HG03103 (cell line): ENCODE results near the gene SORCS1.

Experiments used
- ATAC-seq: cut with Tn5 transposase; IDR thresholded peaks from one replicate; pipeline ENCODE4 v1.9.1; 2021; ENCODE audit warnings: low read depth; ENCODE audit not compliant: unreplicated experiment

Gene SORCS1

DNA sequence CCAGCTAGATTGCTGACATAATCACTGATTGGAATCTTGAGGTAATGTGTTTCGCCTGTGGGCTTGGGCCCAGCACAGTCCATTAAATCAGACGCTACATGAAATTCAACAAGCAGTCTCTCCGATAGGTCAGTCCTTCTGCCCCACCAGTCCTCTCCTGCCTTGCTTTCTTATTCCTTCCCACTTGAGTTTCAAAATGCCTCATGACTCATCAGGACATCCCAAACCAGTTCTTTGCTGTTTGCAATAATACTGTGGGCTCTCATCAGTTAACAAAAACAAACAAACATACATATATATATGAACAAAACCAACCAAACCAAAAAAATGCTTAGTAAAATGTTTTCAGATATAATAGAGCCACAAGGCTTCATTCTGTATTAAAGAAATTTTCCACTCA, 599.0 kb downstream of the SORCS1 start:
- no peak for ATAC-seq

- ATAC-seq = no peak
Measured at GRCh38 chr10:106563384-106563783, 601.1 kb downstream of the SORCS1 start.

DNA sequence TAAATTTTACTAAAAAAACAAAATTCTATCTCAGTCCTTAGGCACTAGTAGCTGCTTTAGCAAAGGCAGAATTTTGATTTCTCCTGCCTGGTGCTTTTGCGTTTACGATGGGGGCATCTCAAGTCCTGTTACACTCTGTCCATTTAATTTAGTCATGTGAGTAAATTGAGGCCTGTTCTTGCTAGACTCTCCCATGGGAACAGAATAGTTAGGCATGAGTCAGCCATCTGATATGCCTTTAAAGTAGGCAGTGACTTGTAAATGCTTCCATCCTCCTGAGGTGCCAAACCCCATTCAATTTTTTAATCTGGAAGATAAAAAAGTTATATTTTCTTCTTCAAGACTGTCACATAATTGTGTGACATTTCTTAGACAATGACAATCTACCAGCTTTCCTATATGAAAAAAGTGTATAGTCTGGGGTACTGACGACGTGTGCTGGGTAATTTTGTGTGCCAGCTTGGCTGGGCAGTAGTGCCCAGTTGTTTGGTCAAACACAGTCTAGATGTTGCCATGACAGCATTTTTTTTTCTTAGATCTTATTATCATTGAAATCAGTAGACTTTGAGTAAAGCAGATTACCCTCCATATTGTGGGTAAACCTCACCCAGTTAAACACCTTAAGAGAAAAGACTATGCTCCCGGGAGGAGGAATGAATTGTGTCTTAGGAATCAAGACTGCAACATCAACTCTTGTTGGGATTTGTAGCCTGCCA, 603.4 kb downstream of the SORCS1 start:
- no peak for ATAC-seq

- no peak for ATAC-seq
Measured at GRCh38 chr10:106559442-106559841, 605.1 kb downstream of the SORCS1 start.

DNA sequence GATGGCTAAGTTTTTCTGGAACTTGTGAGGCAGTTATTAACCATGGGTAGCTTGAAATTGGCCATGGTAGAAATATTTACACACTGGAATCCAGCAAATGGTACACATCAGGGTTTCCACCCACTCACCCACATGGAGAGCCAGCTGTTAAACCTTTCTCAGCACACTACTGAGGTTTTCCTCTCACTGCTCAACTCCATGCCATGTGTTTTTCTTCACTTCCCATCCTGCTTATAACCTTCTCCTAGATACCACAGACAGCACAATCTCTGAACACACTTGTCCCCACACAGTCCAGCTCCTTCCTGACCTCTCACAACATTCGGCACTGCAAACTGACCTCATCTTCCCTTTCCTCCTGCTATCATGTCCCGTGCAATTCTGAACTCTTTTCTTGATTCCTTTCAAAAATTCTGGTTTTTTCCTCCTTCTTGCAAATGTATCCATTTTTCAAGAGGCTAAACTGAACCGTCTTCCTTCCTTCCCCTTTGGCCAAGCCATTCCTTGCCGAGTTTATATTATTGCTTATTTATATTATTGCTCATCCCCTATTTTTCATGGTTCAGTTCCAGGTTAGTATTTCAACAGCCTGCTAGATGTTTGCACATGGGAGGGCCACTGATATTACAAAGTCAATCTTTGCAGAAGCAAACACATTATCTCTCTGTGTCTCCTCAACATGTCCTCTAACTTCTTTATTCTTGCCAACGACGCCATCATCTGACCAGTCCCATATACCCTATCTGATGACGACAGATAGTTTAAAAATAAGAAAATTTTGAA, 606.4 kb downstream of the SORCS1 start:
- ATAC-seq = no peak

GRCh38 chr10:106557053-106557452, 607.5 kb downstream of the SORCS1 start:
- ATAC-seq = no peak

DNA sequence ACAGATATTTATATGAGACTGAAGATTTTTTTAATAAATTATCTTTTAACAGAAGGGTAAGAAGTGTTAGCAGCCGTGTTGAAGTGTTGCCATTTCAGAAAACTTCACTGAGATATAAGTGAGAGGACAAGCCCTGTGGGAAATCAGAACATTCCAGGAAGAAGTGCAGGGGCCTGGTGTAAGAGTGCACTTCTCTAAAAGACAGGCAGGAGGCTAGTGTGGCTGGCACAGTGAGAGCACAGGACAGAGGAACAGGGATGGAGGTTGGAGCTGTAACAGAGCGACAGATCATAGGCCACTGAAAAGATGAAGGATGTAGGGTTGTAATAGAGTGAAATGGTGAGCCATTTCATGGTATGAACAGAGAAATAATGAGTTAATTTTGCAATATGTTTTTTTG, 608.9 kb downstream of the SORCS1 start:
- no peak for ATAC-seq

GRCh38 chr10:106551501-106552062, 612.9 kb downstream of the SORCS1 start:
- no peak for ATAC-seq

DNA sequence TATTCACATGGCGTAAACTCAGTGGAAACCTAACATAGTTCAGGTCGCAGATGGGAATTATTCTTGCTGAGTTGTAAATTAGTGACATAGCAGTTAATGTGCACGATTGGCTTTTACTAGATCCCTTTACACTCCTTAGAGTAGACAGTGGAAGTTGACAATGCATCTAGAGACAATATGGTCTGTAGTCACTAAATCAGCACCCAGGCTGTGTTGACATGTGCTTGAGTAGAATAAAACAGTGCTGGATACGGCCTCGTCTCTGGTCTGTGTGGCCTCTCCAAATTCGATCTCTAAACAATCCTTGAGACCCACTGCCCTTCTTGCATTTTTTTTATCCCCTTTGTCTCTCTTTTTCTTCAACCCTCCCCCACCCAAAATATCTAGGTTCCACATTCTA, 615.7 kb downstream of the SORCS1 start:
- no peak for ATAC-seq

DNA sequence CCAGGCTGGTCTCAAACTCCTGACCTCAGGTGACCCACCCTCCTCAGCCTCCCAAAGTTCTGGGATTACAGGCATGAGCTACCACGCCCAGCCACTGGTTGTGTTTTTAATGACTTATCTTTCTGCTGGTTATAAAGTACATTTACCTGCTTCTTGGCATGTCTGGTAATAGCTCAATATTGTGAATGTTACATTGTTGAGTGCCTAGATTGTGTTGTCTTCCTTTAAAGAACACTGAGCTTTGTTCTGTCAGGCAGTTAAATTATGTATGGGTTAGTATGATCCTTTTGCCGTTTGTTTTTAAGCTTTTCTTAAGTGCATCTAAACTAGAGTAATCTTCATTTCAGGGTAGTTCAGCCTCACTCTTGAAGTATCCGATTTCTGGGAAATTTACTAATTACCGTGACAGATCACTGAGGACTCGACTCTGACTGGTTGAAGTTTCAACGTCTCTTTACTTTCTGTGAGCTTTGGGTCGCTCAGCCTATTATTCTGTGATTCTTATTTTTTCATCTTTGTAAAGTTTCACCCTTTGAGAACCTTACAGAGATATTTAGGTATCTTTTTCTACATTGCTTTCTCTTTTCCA, 617.4 kb downstream of the SORCS1 start:
- no peak for ATAC-seq

GRCh38 chr10:106542461-106542860, 622.0 kb downstream of the SORCS1 start:
- ATAC-seq = no peak

DNA sequence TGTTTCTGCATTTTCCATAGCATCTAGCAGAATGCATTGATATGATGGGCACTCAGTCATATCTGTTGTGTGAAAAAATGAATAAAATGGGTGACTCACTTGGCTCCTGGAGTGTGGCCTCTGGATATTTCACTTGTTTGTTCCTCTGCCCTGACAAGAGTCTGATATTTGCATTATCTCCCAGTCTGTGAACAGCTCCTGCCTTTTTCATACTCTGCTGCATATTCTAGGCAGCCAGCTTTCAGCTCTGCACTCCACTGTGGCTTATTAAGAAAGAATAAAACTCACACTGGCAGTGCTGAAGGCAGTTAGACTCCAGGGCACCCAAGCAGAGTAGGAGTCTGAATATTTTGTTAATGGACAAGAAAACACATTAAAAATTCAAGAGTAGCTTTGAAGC, 623.9 kb downstream of the SORCS1 start:
- ATAC-seq = no peak

DNA sequence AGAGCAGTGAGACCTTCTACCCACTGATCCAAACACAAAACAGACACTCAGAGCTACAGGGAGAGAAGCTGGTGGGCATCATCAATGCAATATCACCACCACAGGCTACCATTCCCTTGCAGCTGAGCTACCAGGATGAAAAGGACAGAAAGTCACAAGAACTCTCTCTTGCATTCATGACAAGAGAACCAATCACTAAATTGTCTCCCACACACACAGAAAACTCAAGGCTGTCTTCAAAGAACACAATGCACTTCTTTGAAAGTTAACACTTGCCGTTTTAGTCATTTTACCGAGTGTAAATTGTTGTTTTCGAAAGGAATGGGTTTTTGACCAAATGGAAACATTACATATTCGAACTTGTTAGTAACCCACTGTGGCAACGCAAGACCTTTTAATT, 626.6 kb downstream of the SORCS1 start:
- ATAC-seq = no peak

GRCh38 chr10:106535304-106535953, 629.1 kb downstream of the SORCS1 start:
- no peak for ATAC-seq

DNA sequence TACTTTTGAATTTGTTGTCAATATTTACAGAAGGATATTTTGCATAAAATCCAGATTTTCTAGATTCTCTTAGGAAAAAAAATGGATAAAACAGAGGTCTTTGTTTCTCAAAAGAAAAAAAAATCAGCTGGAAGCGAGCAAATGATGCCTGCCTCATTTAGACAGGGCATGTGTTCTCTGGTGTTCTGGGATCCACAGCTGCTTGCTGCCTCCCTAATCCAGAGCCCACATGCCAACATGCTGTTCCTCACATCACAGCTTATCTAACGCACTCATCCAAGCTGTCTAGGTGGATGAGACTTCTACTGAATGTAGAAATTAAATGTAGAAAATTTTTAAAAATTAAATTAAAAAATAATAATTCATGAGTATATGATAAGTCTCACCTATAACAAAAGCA, 630.1 kb downstream of the SORCS1 start:
- ATAC-seq = no peak

- no peak for ATAC-seq
Measured at GRCh38 chr10:106528702-106529101, 635.8 kb downstream of the SORCS1 start.

GRCh38 chr10:106525835-106526234, 638.7 kb downstream of the SORCS1 start:
- no peak for ATAC-seq
